Stimulated activated naive B cell treated with anti-CD40 and anti-IgM and Interleukin-4, amounts not matched to agents 10 μg/mL and 1 μg/mL and 100 μg/mL, for 72 hours (primary cell): ENCODE measurements around the gene HNRNPU.

Experiments used
- ATAC-seq, 2 donors: fragments of 150-1000 bp; cut with Tn5 transposase; replicated peaks; 2 replicates each; pipeline ENCODE4 v1.10.0; 2021; ENCODE audit warnings: moderate library complexity in 1 of 2
- DNase-seq: peaks from one replicate; pipeline ENCODE4 v3.0.0; 2021
- H3K27ac Mint-ChIP-seq: one replicate; pipeline ENCODE4 v1.8.0; 2022; ENCODE audit warnings: mild to moderate bottlenecking, mixed read lengths
- H3K27me3 Mint-ChIP-seq, 2 donors: one replicate each; pipeline ENCODE4 v1.8.0; 2022; ENCODE audit warnings: mixed read lengths in 2 of 2
- H3K36me3 Mint-ChIP-seq, 2 donors: one replicate each; pipeline ENCODE4 v1.8.0; 2022; ENCODE audit warnings: mixed read lengths in 2 of 2, mild to moderate bottlenecking in 1 of 2
- H3K4me1 Mint-ChIP-seq, 2 donors: one replicate each; pipeline ENCODE4 v1.8.0; 2022; ENCODE audit warnings: mixed read lengths in 2 of 2, mild to moderate bottlenecking in 1 of 2
- H3K4me3 Mint-ChIP-seq, 2 donors: one replicate each; pipeline ENCODE4 v1.8.0; 2022; ENCODE audit warnings: mild to moderate bottlenecking in 2 of 2, mixed read lengths in 2 of 2, moderate library complexity in 1 of 2
- H3K9me3 Mint-ChIP-seq, 2 donors: one replicate each; pipeline ENCODE4 v1.8.0; 2022; ENCODE audit warnings: mixed read lengths in 2 of 2, mild to moderate bottlenecking in 1 of 2

The HNRNPU gene

GRCh38 chr1:244817415-244817894 is 46.9 kb downstream of the HNRNPU start:
- ATAC-seq (no peak), DNase-seq (no peak)
- Mint-ChIP-seq H3K4me3 (peak overlapping the region; percentile 82 to 83), H3K9me3 (no peaks in the 10 kb centered on the region), H3K4me1 (peaks cover 24 to 36% of the 10 kb centered on the region in 2 donors), H3K27me3 (no peaks in the 10 kb centered on the region), H3K27ac (peak overlapping the region; percentile 14), H3K36me3 (peaks cover 0 to 4% of the 10 kb centered on the region in 2 donors)

GRCh38 chr1:244815600-244816099 is 48.7 kb downstream of the HNRNPU start:
- H3K4me1 Mint-ChIP-seq = peaks cover 24 to 36% of the 10 kb centered on the region in 2 donors
- peak overlapping the region; percentile 98 for H3K27ac Mint-ChIP-seq
- H3K4me3 Mint-ChIP-seq = peak overlapping the region; percentile 82 to 83
- DNase-seq = peak; percentile 55
- H3K9me3 Mint-ChIP-seq = no peaks in the 10 kb centered on the region
- ATAC-seq = peak; percentile 58
- no peaks in the 10 kb centered on the region for H3K27me3 Mint-ChIP-seq
- H3K36me3 Mint-ChIP-seq = peaks cover 0 to 4% of the 10 kb centered on the region in 2 donors

DNA sequence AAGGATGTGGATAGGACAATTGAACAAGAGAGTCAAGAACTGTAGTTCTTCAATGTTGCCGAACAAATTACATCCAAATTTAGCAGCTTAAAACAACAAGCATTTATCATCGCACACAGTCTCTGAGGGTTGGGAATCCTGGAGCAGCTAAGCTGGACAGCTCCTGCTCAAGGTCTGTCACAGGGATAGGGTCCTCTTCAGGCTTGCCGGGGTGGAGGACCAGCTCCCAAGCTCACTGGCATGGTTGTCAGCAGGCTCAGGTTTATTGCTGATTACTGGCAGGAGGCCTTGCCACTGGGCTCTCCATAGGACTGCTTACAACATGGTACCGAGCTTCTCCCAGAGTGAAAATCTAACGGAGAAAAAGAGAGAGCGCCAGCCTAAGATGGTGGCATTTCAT is 51.0 kb downstream of the HNRNPU start:
- peaks cover 24 to 36% of the 10 kb centered on the region in 2 donors for H3K4me1 Mint-ChIP-seq
- H3K4me3 Mint-ChIP-seq = no peak overlapping the region
- H3K27me3 Mint-ChIP-seq = no peaks in the 10 kb centered on the region
- ATAC-seq = no peak
- no peaks in the 10 kb centered on the region for H3K9me3 Mint-ChIP-seq
- no peak for DNase-seq
- H3K27ac Mint-ChIP-seq = no peak overlapping the region
- peaks cover 0 to 4% of the 10 kb centered on the region in 2 donors for H3K36me3 Mint-ChIP-seq

GRCh38 chr1:244810221-244810620 is 54.1 kb downstream of the HNRNPU start:
- DNase-seq = no peak
- peaks cover 0 to 2% of the 10 kb centered on the region in 2 donors for H3K9me3 Mint-ChIP-seq
- H3K27me3 Mint-ChIP-seq = peaks cover 10 to 13% of the 10 kb centered on the region in 2 donors
- H3K27ac Mint-ChIP-seq = no peak overlapping the region
- no peaks in the 10 kb centered on the region for H3K36me3 Mint-ChIP-seq
- H3K4me1 Mint-ChIP-seq = peaks cover 16 to 25% of the 10 kb centered on the region in 2 donors
- no peak overlapping the region for H3K4me3 Mint-ChIP-seq
- ATAC-seq = no peak

DNA sequence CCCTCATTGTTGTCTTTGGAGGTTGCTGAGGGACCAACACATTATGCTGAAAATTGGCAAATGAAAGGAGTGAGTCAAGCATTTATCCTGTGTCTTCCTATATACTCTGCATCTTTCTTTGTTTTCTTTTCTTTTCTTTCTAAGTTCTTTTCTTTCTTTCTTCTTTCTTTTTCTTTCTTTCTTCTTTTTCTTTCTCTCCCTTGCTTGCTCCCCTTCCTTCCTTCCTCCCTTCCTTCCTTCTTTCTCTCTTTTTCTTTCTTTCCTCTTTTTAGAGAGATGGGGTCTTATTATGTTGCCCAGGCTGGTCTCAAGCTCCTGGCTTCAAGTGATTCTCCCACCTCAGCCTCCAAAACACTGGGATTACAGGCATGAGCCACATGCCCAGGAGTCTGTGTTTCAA is 57.2 kb downstream of the HNRNPU start:
- no peak overlapping the region for H3K4me3 Mint-ChIP-seq
- ATAC-seq (no peak), DNase-seq (no peak)
- peaks cover 6 to 10% of the 10 kb centered on the region in 2 donors for H3K4me1 Mint-ChIP-seq
- peaks cover 10 to 13% of the 10 kb centered on the region in 2 donors for H3K27me3 Mint-ChIP-seq
- H3K9me3 Mint-ChIP-seq = peaks cover 0 to 2% of the 10 kb centered on the region in 2 donors
- H3K36me3 Mint-ChIP-seq = no peaks in the 10 kb centered on the region
- no peak overlapping the region for H3K27ac Mint-ChIP-seq

GRCh38 chr1:244804841-244805240 is 59.5 kb downstream of the HNRNPU start:
- no peaks in the 10 kb centered on the region for H3K36me3 Mint-ChIP-seq
- peaks cover 0 to 2% of the 10 kb centered on the region in 2 donors for H3K9me3 Mint-ChIP-seq
- DNase-seq (no peak), ATAC-seq (no peak)
- H3K4me3 Mint-ChIP-seq = no peak overlapping the region
- H3K27ac Mint-ChIP-seq = no peak overlapping the region
- peaks cover 12 to 20% of the 10 kb centered on the region in 2 donors for H3K4me1 Mint-ChIP-seq
- peaks cover 10 to 13% of the 10 kb centered on the region in 2 donors for H3K27me3 Mint-ChIP-seq

- Mint-ChIP-seq H3K4me3 (no peak overlapping the region), H3K4me1 (peaks cover 9 to 16% of the 10 kb centered on the region in 2 donors), H3K27ac (no peak overlapping the region), H3K27me3 (peaks cover 6 to 8% of the 10 kb centered on the region in 2 donors), H3K9me3 (no peaks in the 10 kb centered on the region), H3K36me3 (no peaks in the 10 kb centered on the region)
- no peak for ATAC-seq
- DNase-seq = no peak
Observed at GRCh38 chr1:244802556-244803239, 61.6 kb downstream of the HNRNPU start.

GRCh38 chr1:244802041-244802440 is 62.3 kb downstream of the HNRNPU start:
- no peak overlapping the region for H3K27ac Mint-ChIP-seq
- peaks cover 7 to 11% of the 10 kb centered on the region in 2 donors for H3K4me1 Mint-ChIP-seq
- no peaks in the 10 kb centered on the region for H3K9me3 Mint-ChIP-seq
- no peak overlapping the region for H3K4me3 Mint-ChIP-seq
- peaks cover 0 to 1% of the 10 kb centered on the region in 2 donors for H3K27me3 Mint-ChIP-seq
- H3K36me3 Mint-ChIP-seq = no peaks in the 10 kb centered on the region
- ATAC-seq (no peak), DNase-seq (no peak)

- peaks cover 7 to 16% of the 10 kb centered on the region in 2 donors for H3K4me1 Mint-ChIP-seq
- H3K27me3 Mint-ChIP-seq = no peaks in the 10 kb centered on the region
- H3K9me3 Mint-ChIP-seq = no peaks in the 10 kb centered on the region
- peak; percentile 50 for DNase-seq
- H3K4me3 Mint-ChIP-seq = peak overlapping the region; percentile 48 to 52
- peak; percentile 90 to 94 for ATAC-seq
- H3K36me3 Mint-ChIP-seq = no peaks in the 10 kb centered on the region
- no peak overlapping the region for H3K27ac Mint-ChIP-seq
Observed at GRCh38 chr1:244801246-244801645, 63.1 kb downstream of the HNRNPU start.

GRCh38 chr1:244800821-244801220 is 63.5 kb downstream of the HNRNPU start:
- H3K36me3 Mint-ChIP-seq = no peaks in the 10 kb centered on the region
- no peaks in the 10 kb centered on the region for H3K9me3 Mint-ChIP-seq
- H3K27me3 Mint-ChIP-seq = no peaks in the 10 kb centered on the region
- peak in 1 of 2 donors; percentile 5 for ATAC-seq
- no peak overlapping the region for H3K4me3 Mint-ChIP-seq
- no peak overlapping the region for H3K27ac Mint-ChIP-seq
- H3K4me1 Mint-ChIP-seq = peaks cover 7 to 16% of the 10 kb centered on the region in 2 donors
- DNase-seq = no peak
